GM12878 (cell line): ENCODE measurements around the gene ASS1.

Experiments used
- BRCA1 ChIP-seq: IDR thresholded peaks from 2 replicates; pipeline ENCODE4 v1.6.1; 2011; ENCODE audit warnings: low read depth, low read length, improper control_type of control experiment
- HCFC1 ChIP-seq: fragments of 150-350 bp; IDR thresholded peaks from 2 replicates; pipeline ENCODE4 v1.6.1; 2014; ENCODE audit warnings: low read length
- HDAC2 ChIP-seq: fragments of 200-600 bp; sonication (generic); IDR thresholded peaks from 2 replicates; pipeline ENCODE4 v1.6.1; 2017
- JUND ChIP-seq: IDR thresholded peaks from 2 replicates; pipeline ENCODE4 v1.6.1; 2012; ENCODE audit warnings: low read depth, mild to moderate bottlenecking, low read length, improper control_type of control experiment, moderate library complexity
- MEF2A ChIP-seq: IDR thresholded peaks from 2 replicates; pipeline ENCODE4 v1.6.1; 2011; ENCODE audit warnings: low read depth, mild to moderate bottlenecking, low read length, moderate library complexity; ENCODE audit not compliant: insufficient read depth
- ZNF207 ChIP-seq: fragments of 450-650 bp; IDR thresholded peaks from 2 replicates; pipeline ENCODE4 v1.6.1; 2014; ENCODE audit warnings: antibody characterized with exemption, mild to moderate bottlenecking, borderline replicate concordance
- TF ChIP-seq, protein P1 (sequence below), 3 experiments: IDR thresholded peaks in 2 of 3; conservative IDR thresholded peaks in 1 of 3; 2 replicates each; pipeline ENCODE4 v1.5.1; 2011; ENCODE audit warnings: low read depth in 3 of 3, low read length in 3 of 3, mild to moderate bottlenecking in 3 of 3, control low read depth in 2 of 3, moderate library complexity in 2 of 3, inconsistent platforms in 1 of 3, mixed read lengths in 1 of 3; ENCODE audit not compliant: control insufficient read depth in 2 of 3, insufficient read depth in 1 of 3; ENCODE audit errors: extremely low read depth in 1 of 3
- TF ChIP-seq, protein P2 (sequence below): IDR thresholded peaks from 2 replicates; pipeline ENCODE4 v1.6.1; 2012; ENCODE audit warnings: low read depth, low read length, improper control_type of control experiment

DNA sequence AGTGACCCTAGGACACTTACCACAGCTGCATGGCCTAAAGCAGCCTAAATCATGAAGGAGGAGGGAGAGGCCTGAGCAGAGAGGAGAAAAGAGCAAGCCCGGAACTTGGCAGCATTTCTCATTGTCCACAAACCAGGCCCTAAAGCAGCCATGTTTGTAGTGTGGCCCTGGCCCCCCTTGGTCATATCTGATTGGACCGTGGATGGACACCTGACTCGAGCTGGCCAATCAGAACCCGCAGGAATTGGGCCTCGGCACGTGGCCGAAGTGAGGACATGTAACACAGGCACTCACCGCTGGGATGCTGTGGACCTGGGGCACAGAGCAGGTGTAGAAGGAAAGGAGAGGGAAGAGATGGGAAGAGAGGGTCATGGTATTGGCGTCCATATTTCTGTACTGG lies 56.9 kb downstream of the ASS1 start:
- TF ChIP-seq, protein P1, sequence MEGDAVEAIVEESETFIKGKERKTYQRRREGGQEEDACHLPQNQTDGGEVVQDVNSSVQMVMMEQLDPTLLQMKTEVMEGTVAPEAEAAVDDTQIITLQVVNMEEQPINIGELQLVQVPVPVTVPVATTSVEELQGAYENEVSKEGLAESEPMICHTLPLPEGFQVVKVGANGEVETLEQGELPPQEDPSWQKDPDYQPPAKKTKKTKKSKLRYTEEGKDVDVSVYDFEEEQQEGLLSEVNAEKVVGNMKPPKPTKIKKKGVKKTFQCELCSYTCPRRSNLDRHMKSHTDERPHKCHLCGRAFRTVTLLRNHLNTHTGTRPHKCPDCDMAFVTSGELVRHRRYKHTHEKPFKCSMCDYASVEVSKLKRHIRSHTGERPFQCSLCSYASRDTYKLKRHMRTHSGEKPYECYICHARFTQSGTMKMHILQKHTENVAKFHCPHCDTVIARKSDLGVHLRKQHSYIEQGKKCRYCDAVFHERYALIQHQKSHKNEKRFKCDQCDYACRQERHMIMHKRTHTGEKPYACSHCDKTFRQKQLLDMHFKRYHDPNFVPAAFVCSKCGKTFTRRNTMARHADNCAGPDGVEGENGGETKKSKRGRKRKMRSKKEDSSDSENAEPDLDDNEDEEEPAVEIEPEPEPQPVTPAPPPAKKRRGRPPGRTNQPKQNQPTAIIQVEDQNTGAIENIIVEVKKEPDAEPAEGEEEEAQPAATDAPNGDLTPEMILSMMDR (IDR thresholded peaks at IDR 0.05 in 2 of 3, conservative IDR thresholded peaks at IDR 0.05 in 1 of 3; ENCODE audit: control insufficient read depth in 2 of 3, extremely low read depth in 1 of 3, insufficient read depth in 1 of 3, low read depth in 3 of 3, low read length in 3 of 3): no peak
- TF ChIP-seq JUND: no peak
- no peak for TF ChIP-seq BRCA1
- TF ChIP-seq MEF2A: no peak
- TF ChIP-seq ZNF207: no peak
- TF ChIP-seq, protein P2, sequence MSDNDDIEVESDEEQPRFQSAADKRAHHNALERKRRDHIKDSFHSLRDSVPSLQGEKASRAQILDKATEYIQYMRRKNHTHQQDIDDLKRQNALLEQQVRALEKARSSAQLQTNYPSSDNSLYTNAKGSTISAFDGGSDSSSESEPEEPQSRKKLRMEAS: no peak
- no peak for TF ChIP-seq HCFC1
- no peak for TF ChIP-seq HDAC2
